GM12801 (cell line): Measurements from ENCODE around the gene HAPLN3.

ENCODE experiments used
- CTCF ChIP-seq: IDR thresholded peaks from one replicate; pipeline ENCODE4 v1.5.1; 2011; ENCODE audit warnings: control low read depth; ENCODE audit not compliant: insufficient read length; ENCODE audit errors: extremely low read depth

HAPLN3 gene

DNA sequence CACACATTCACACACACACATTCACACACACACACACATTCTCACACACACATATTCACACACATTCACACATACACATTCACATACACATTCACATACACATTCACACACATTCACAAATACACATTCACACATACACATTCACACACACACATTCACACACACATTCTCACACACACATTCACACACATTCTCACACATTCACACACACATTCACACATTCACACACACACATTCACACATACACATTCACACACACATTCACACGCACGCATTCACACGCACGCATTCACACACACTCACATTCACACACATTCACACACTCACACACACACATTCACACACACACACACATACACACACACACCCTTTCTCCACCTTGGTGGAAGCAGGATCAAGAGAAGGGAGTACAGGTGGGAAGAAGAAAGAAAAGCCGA is 5.7 kb upstream of the HAPLN3 start:
- no peak for TF ChIP-seq CTCF

DNA sequence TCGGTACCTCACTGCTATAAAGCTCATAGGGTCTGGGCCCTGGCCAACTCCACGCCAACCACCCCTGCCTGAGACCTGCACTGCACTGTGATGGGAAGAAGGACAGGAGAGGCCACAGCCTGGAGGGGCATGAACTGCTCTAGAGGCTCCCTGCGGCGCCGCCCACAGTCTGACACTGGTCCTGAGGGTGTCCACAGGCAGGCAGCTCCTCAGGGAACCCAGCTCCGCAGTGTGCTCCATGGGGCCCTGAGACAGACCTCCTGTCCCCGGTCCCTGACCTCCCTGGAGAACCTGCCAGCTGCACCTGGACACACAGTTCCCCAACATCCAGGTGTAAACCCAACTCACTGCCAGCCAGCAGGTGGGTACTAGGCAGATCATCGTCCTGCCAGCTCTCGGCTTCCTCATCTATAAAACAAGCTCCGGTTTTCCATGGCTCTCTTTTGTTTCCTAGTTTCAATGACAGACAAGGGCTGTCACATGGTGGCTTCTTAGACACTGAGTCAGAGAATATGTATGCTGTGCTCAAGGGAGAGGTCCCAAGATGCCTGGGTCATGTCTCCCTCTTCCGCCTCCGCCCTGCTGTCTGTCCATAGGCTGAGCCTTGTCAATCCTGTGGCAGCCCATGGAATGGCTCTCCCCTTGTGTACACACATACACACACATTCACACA is 5.1 kb upstream of the HAPLN3 start:
- TF ChIP-seq CTCF, result no peak

GRCh38 chr15:88899251-88899650 is 3.9 kb upstream of the HAPLN3 start:
- TF ChIP-seq CTCF, result no peak

- no peak for TF ChIP-seq CTCF
These were observed 3.4 kb upstream of the HAPLN3 start for GRCh38 chr15:88898736-88899135.

- TF ChIP-seq CTCF, result no peak
These were observed 2.3 kb upstream of the HAPLN3 start for GRCh38 chr15:88897456-88898194.

- TF ChIP-seq CTCF, result no peak
These were observed 1.8 kb upstream of the HAPLN3 start for GRCh38 chr15:88897142-88897455.

GRCh38 chr15:88896333-88897033 is 1.1 kb upstream of the HAPLN3 start:
- no peak for TF ChIP-seq CTCF
